Activated CD4-positive, alpha-beta T cell treated with anti-CD3 and anti-CD28 coated beads, Interleukin-2, amount 50 U/mL, for 1 hour (primary cell): ENCODE measurements around the gene ZNF423.
"Not testable (repeated sequence)": the region's sequence is repeated elsewhere in the genome, so short reads cannot be mapped to it uniquely, and the experiment has no call there.

ENCODE experiments used
- DNase-seq: peaks from one replicate; pipeline ENCODE4 v3.0.0-alpha.2; 2020

Gene ZNF423

DNA sequence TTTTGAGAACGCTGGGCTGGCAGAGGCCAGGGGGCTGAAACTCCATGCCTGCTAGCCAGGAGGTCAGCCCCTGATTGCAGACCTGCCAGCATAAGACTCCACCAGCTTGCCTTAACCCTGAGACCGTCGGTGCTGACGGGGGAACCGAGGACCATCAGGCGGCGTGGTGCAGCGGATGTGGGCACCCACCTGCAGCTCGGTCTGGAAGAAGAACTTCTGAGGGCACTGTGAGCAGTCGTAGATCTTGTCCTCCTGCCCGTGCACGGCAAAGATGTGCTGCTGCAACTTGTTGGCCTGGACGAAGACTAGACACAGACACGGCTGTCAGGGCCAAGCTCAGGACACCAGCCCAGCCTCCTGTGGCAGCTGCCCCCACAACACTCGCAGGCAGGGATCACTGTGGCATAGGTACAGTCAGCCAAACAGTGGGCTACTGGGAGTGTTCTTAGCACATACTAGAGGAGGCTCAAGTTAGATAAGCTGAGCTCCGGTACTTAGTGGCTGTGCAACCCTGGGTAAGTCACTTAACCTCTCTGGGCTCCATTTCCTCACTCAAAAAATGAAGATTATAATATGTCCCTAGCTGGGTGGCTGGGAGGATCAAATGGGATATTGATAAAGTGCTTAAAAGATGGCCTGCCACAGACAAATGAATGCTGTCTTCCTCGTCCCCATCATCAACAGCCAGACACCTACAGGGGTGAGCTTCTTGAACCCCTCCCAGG lies 332.3 kb downstream of the ZNF423 start:
- DNase-seq = no peak

DNA sequence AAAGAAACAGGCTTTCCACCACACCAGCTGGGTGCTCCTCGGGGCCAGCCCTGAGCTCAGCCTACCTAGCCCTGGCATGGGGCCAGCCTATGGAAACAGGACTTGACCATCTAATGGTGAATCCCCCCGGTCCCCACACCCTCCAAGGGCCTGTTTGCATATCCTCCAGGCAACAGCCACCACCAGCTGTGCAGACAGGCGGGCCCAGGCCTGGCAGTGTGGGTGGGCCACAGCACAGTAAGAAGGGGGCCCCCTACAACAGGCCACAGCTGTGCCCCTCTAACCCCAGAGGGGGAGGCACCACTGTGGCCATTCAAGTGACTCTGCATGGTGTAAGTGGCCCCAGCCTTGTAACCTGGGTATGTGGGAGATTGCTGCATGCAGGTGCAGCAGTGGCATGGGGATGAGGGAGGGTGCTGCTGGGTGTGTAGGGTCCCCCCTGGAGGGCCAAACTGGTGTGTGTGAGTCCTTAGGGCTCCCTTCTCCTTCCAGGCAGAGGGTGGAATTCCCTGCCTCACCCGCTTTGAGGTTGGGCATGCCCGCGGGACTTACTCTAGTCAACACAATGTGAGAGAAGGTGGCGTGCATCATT lies 334.1 kb downstream of the ZNF423 start:
- no peak for DNase-seq

DNA sequence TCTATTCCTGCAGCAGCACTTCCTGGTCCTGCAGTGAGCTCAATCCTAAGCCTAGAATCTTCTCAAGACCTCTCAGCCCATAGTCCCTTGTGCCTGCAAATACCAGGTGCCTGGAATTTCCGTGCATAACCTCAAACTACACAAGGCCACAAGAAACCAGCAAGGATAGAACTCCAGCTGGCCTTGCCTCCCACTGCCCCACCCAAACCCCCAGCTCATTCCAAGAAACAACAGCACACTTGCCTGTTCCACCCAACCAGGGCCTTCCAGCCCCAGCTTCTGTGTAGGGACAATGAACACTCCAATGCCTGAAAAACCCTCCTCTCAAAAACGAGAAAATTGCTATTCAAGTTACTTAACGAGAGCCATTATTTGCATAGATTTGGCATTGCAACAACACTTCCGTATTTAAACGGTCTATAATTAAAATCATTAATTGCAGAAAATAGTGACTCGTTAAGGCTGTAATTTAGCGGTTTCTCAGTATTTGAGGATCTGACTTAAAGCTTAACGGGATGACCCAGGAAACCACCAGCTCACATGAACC lies 335.3 kb downstream of the ZNF423 start:
- DNase-seq = no peak

DNA sequence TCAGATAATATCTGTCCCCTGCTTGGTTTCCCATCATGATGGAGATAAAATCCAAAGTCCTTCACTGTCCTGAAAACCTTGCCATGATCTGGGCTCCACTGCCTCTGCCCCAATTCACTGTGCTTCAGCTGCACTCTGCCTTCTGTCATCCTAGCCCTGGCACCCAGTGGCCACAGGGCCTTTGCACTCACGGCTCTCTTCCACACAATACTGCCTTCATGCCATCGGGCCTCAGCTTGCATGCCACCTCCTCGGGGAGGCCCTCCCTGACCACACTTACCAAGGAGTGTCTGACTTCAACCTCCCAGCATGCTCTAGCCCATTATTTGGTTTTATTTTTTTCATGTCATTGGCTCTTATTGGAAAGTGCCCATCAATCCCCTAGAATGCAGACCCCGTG lies 336.2 kb downstream of the ZNF423 start:
- DNase-seq = no peak

DNA sequence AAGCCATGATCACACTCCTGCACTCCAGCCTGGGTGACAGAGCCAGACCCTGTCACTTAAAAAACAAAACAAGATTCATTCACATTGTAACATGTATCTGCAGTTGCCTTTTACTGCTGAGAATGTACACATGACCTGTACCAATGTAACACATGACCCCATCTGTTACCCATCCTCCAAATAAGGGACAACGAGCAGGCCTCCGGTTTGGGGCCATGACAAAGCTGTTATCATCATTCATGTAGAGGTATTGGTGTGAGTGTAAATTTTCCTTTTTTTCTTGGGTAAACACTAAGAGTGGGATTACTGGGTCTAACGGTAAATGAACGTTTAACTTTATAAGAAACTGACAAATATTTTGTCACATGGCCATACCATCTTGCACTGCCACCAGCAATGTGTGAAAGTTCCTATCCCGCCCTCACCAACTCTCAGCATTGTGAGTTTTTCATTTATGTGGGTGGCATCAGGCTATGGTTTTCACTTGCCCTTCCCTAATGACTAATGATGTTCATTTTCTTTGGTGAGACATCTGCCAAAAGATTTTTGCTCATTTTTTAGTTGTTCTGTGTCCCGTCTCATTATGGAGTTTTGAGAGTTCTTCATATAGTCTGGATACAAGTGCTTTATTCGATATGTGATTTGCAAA lies 336.8 kb downstream of the ZNF423 start:
- DNase-seq = no peak

DNA sequence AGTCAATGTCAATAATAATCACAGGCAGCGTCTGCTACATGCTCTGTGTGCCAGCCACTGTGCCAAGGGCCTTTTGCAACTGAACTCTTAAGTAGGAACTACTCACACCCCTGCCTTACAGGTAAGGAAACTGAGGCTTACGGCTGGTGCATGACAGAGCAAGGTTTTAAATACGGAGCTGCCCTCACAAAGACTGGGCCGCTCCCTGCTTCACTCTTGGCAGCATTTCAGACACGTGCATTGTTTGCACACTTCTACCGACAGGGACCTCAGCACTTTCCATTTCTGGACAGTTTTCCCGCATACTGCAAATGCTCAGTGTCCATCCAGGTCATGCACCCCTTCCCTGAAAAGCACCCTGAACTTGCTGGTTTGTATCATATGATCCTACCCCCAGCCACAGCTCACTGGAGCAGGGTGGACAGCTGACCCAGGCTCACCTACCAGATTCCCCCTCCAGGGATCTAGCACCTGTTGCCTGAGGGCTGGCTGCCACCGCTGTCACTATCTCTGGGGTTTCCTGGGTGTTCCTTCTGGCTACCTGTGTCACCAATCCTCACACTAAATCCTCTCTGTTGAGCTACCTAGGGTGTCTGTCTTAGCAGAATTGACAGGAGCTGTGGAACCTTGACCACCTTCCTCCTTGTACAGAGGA lies 339.4 kb downstream of the ZNF423 start:
- no peak for DNase-seq

DNA sequence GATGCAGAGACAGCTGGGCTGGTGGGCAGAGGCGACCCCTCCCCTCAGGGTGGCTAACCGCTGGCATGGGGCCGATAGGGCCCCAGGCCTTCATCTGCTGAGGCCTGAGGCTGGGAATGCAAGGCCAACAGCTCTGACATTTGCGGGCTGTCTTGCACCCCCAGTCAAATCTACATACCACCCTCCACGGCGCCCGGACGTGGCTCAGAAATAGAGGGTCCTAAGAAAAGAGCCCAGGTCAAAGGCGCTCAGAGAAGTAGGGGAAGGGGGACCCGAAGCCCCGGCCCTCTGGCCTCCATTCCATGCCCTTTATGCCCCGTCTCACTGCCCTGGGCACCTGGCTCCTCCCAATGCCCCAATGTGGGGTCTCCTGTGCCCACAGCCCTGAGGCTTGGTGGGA lies 340.1 kb downstream of the ZNF423 start:
- DNase-seq = no peak

DNA sequence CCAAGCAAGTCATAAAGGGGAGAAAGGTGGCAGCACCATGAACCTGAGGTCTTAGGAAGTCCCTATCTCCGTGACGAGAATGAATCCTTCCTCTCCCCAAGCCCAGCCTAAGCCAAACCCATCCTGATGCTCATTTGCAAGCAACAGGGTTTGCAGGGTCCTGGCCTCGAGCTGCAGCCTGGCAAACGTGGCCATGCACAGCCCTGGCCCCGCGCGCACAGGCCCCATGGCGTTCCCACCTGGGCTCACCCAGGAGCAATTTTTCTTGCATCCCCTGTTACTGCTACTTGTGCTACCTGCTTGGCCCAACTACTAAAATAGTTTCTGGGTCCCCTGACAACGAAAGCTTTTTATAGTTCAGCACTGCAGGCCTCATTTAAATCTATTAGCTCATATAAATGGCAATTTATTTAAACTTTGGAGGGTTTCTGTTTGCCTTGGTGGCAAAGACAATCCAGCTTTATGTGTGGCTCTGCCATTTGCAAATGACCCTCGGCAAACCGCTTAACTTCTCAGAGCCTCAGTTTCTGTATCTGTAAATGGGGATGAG lies 340.8 kb downstream of the ZNF423 start:
- no peak for DNase-seq

DNA sequence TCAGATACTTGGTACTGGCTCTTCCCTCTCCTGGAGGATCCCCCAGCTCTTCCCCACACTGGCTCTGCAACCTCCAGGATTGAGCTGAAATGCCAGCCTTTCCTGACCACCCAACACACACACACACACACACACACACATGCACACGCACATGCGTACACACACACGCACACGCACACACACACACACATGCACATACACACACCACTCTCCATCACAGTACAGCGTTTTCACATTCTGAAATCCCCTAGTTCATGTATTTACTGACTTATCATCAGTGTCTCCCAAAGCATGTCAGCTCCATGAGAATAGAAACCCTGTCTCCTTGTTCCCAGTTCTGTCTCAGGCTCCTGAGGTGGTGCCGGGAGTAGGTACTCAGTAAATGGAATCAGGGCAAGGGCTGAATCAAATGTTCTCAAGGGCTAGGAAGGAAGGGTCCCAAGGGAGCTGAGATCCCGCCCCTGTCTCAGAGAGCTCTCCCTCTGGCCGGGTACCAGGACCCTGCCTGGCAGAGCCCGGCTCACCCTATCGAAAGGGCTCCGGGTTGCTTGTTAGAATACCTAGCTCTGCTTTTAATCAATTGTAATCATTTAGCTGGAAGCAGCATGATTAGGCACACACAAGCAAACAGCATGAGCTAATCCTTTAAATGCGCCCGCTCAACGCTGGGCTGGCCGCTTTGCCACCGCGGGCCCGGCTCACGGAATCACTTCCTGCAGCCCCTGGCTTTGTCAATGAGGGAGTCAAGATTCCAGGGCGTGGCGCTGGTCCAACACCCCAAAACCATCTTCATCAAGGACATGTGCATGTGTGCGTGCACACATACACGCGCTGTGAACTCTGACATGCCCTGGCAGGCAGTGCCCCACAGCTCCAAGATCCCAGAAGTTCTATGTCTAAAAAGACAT lies 341.6 kb downstream of the ZNF423 start:
- no peak for DNase-seq

DNA sequence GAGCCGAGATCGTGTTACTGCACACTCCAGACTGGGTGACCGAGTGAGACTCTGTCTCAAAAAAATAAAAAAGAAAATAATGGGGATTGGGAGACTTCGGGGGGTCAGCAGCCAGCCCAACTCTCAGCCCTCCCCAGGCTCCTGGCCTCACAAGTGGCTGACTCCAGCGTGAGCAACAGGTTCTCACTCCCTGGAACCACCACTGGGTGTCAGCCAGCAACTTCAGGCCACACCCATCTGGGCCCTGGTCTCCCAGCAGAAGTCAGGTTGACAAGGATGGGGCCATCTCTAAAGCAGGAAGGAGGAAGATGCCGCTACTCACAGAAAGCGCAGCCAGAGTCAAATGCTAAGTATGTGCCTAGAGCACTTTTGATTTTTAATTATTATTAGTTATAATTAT lies 342.9 kb downstream of the ZNF423 start:
- DNase-seq = no peak

DNA sequence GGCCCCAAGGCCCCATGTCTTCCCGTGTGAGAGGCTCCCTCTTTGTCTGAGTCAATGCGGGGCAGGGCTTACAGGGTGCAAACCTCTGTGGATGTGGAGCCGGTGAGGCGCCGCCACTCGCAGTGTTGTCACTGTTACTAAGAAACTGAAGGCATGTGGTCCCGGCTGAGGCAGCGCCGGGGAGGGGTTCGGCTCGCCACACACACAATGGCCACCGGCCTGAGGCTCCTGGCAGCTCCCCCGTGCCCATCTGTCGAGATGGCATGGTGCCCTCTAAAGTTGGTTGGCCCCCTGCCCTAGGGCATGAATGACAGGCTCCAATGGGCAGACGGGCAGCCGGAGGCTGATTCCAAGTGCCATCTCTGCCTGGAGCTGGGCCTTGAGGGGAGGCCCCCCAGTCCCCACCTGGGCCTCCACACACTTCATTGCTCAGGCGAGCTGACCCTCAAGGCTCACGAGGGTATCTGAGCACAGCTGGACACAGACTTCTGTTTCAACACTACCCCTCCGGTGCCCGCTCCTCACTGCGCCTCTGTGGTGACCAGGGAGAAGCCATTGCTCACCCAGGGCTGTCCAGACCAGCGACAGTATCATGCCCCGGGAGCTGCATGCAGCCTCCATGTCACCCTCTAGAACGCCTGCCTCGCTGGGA lies 345.1 kb downstream of the ZNF423 start:
- no peak for DNase-seq

DNA sequence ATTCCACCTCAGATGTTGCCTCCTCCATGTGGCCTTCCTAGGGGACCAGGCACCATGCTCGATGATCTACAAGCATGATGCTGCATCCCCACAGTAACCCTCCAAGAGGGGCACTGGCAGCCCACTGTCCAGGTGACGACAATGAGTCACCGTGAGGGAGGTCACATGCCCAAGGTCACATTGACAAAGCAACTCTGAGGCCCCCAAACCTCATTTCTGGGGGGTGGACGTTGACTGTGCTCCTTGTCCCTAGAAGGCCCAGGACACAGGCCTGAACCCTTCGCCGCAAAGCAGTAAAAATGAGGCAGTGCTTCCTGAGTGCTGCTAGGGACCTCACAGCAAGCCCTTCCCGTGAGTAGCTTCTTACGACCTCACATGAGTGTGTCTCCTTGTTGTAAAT lies 345.8 kb downstream of the ZNF423 start:
- no peak for DNase-seq

DNA sequence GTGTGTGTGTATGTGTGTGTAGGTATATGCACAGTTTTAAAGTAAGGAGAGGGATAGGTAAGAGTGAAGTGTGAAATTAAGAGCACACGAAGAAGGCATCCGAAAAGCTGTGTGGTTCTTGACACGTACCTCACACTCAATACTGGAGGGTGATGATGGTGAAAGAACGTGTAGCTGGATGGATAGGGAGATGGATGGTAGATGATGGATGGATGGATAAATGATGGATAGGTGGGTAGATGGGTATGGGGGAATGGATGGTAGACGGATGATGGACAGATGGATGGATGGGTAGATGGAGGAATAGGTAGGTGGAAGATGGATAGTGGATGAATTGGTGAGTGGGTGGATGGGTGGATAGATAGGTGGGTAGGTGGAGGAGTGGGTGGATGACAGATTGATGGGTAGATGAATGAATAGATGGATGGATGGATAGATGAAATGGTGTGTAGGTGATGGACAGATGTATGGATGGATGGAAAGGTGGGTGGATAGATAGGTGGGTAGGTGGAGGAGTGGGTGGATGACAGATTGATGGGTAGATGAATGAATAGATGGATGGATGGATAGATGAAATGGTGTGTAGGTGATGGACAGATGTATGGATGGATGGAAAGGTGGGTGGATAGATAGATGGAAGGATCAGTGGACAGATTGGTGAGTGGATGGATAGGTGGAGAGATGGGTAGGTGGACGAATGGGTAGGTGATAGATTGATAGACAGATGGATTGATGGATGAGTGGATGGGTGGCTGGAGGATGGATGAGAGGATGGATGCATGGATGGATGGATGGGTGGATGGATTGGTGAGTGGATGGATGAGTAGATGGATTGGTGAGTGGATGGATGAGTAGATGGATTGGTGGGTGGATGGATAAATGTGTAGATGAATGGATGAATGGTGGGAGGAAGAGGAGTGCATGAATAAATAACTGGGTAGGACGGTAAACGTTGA lies 349.6 kb downstream of the ZNF423 start:
- DNase-seq = not testable (repeated sequence)

DNA sequence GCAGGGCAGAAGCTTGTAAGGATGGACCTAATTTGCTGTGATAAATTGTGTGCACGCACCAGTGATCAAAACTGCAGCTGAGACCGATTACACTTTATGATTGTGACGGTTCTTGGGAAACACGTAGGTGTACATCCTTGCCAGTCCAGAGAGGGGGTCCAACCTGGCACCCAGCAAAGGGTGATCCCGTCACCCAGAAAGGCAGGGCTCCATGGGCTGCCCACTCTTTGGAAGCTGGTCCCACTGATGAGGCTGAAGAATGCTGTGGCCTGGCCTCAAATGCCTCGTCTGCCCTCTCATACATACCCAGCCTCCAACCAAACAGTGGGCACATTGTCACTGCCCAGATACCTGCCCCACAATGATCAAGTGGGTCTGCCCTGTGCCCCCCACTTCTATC lies 350.4 kb downstream of the ZNF423 start:
- DNase-seq = no peak

DNA sequence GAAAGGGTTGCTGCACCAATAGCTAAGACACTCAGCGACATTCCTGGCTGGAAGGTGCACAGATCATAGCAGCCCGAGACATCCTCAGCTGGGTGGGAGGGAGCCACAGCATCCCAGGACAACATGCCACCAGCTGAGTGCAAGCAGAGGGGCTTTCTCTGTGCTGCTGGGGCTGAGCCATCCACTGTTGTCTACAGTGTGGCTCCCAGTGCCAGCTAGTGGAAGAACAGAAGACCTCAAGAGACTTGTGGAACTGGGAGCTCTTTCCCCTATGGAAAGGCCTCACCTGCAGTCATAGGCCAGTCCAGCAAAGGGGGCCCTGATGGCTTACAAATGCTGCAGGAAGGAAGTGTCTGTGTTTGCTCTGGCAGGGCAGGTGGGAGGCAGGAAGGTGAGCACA lies 351.3 kb downstream of the ZNF423 start:
- DNase-seq = no peak

DNA sequence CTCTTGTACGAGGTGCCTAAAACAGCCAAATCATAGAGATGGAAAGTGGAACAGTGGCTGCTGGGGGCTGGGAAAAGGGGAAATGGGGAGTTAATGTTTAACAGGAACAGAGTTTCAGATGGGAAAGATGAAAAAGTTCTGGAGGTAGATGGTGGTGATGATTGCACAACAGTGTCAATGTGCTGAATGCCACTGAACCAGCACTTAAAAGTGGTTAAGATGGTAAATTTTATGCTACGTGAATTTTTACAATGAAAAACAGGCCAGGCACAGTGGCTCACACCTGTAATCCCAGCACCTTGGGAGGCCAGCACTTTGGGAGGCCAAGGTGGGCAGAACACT lies 351.9 kb downstream of the ZNF423 start:
- no peak for DNase-seq

DNA sequence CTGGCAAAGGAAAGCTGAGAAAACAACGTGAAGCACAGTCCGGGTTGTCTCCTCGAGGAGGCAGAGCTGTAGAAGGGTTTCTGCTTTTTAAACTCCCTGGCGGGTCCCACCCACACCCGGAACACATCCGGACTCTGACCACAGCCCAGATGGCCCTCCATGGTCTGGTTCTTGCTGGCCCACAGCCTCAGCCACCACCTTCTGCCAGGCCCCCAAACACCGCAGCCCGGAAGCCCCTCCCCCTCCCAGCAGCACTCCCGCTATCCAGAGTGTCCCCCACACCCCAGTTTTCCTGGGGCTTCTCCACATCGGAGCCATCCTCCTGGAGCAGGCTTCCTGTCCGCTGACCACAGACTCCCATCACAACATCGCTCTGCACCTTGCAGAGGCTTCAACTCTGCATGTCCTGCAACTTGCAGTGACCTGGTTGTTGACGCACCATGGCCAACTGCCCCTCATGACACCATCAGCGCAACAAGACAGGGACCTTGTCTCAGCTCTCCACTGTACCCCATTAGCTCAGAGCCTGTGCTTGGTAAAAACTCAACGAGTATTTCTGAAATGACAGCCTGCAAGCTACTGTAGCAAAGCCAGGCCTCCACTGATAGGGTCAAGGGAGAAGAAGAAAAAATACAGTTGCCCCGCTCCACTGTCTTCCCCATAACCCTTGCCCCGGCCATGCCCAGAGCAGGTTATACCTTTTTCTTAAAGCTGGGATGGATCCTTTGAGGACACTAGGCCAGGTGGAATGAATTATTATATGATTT lies 352.5 kb downstream of the ZNF423 start:
- no peak for DNase-seq

DNA sequence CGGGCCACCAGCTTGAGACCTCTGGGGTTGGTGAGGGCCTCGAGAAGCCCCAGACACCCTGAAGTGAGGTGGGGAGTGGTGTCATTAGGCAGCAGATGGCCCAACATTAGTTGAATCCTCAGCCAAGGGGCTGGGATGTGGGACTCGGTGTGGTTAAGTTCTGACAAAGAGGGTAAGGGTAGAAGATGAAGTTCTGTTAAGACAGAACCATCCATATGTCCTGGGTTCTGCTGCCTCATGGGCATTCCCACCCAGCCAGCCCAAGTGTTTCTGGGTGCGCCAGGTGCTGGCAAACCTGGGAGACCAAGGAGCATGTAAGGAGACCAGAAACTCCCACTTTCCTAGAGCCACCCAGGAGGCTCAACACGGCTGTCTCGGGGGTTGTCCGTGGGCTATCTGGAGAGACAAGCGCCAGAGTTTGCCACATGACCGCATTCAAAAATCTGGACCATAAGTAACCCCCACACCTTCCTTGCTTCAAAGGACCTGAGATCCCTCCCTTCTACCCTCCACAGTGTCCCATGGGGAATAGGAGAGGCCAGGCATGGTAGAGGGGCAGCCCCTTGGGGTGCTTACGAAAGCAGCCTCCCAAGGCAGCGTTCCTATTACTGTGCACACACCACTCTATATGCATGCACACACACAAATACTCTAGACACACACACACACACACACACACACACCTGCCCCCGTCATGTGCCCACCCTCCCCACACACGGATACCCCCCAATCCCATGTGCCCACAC lies 353.6 kb downstream of the ZNF423 start:
- no peak for DNase-seq
